GM19467 (cell line): ENCODE measurements around the gene DHX34.
"Not testable (repeated sequence)": the region's sequence is repeated elsewhere in the genome, so short reads cannot be mapped to it uniquely, and the experiment has no call there.

Experiments
- ATAC-seq: cut with Tn5 transposase; IDR thresholded peaks from one replicate; pipeline ENCODE4 v1.9.1; 2021; ENCODE audit warnings: mild to moderate bottlenecking, moderate library complexity; ENCODE audit not compliant: unreplicated experiment

Gene DHX34

GRCh38 chr19:47365455-47365854 is 16.3 kb downstream of the DHX34 start:
- not testable (repeated sequence) for ATAC-seq

GRCh38 chr19:47370045-47370611 is 21.0 kb downstream of the DHX34 start:
- no peak for ATAC-seq

- no peak for ATAC-seq
Measured at GRCh38 chr19:47371261-47371660, 22.1 kb downstream of the DHX34 start.

DNA sequence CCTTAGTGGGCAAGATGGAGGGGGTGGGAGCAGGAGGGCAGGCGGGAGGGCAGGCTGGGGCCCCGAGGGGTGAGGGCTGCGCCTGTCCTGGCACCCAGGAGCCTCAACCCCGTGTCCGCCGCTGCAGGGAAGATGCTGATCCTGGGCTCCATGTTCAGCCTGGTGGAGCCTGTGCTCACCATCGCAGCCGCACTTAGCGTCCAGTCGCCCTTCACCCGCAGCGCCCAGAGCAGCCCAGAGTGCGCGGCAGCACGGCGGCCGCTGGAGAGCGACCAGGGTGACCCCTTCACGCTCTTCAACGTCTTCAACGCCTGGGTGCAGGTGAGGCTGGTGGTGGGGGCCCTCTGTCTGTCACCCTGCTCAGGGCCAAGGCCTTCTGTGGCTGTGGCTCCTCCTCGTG is 23.5 kb downstream of the DHX34 start:
- ATAC-seq = no peak

- ATAC-seq = no peak
Measured at GRCh38 chr19:47373246-47374240, 24.4 kb downstream of the DHX34 start.

GRCh38 chr19:47374876-47375693 is 26.0 kb downstream of the DHX34 start:
- ATAC-seq = no peak

GRCh38 chr19:47375694-47376588 is 26.8 kb downstream of the DHX34 start:
- no peak for ATAC-seq

GRCh38 chr19:47376589-47377144 is 27.6 kb downstream of the DHX34 start:
- no peak for ATAC-seq

- ATAC-seq = no peak
Measured at GRCh38 chr19:47377208-47377701, 28.1 kb downstream of the DHX34 start.

GRCh38 chr19:47377801-47378200 is 28.7 kb downstream of the DHX34 start:
- no peak for ATAC-seq

GRCh38 chr19:47378246-47378645 is 29.1 kb downstream of the DHX34 start:
- no peak for ATAC-seq

GRCh38 chr19:47379381-47379938 is 30.3 kb downstream of the DHX34 start:
- no peak for ATAC-seq

GRCh38 chr19:47380559-47380958 is 31.4 kb downstream of the DHX34 start:
- no peak for ATAC-seq

- no peak for ATAC-seq
Measured at GRCh38 chr19:47381121-47381520, 32.0 kb downstream of the DHX34 start.

GRCh38 chr19:47381653-47382279 is 32.7 kb downstream of the DHX34 start:
- ATAC-seq = no peak

- ATAC-seq = not testable (repeated sequence)
Measured at GRCh38 chr19:47383890-47384289, 34.8 kb downstream of the DHX34 start.

GRCh38 chr19:47384533-47384932 is 35.4 kb downstream of the DHX34 start:
- ATAC-seq = not testable (repeated sequence)

DNA sequence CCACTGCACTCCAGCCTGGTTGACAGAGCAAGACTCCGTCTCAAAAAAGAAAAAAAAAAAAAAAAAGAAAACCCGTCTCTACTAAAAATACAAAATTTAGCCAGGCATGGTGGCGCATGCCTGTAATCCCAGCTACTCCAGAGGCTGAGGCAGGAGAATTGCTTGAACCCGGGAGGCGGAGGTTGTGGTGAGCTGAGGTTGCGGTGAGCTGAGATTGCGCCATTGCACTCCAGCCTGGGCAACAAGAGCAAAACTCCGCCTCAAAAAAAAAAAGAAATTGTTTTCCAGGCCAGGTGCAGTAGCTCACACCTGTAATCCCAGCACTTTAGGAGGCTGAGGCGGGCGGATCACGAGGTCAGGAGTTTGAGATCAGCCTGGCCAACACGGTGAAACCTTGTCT is 37.5 kb downstream of the DHX34 start:
- ATAC-seq = not testable (repeated sequence)

GRCh38 chr19:47387623-47388022 is 38.5 kb downstream of the DHX34 start:
- not testable (repeated sequence) for ATAC-seq
